NCI-H774 (cell line): ENCODE results near the gene PPP1R3E.

Experiments used
- DNase-seq: peaks from one replicate; lab custom pipeline; 2025; lab: John Stamatoyannopoulos, UW

The PPP1R3E gene

GRCh38 chr14:23322568-23323517 is 20.2 kb upstream of the PPP1R3E start:
- DNase-seq, result no peak

- peak; percentile 29 for DNase-seq
Measured at GRCh38 chr14:23321572-23322547, 19.2 kb upstream of the PPP1R3E start.

GRCh38 chr14:23320584-23321571 is 18.2 kb upstream of the PPP1R3E start, which contains the start of gene PABPN1:
PABPN1 (plus strand) TSS chr14:23321457; CDS start chr14:23321470, 13 bp downstream.
- DNase-seq, result peak; percentile 100

- DNase-seq, result no peak
Measured at GRCh38 chr14:23319746-23320583, 17.3 kb upstream of the PPP1R3E start.

- no peak for DNase-seq
Measured at GRCh38 chr14:23316300-23316699, 13.6 kb upstream of the PPP1R3E start.

GRCh38 chr14:23310546-23310945 is 7.9 kb upstream of the PPP1R3E start:
- DNase-seq, result no peak

GRCh38 chr14:23308721-23309445 is 6.2 kb upstream of the PPP1R3E start:
- DNase-seq, result no peak

GRCh38 chr14:23307687-23308644 is 5.3 kb upstream of the PPP1R3E start:
- no peak for DNase-seq

- DNase-seq, result no peak
Measured at GRCh38 chr14:23307146-23307530, 4.5 kb upstream of the PPP1R3E start.

- peak; percentile 85 for DNase-seq
Measured at GRCh38 chr14:23306412-23307145, 3.9 kb upstream of the PPP1R3E start, which contains the start of gene BCL2L2. BCL2L2 (plus strand) TSS chr14:23306833; CDS start chr14:23307768, 935 bp downstream.

GRCh38 chr14:23301969-23302289 is 730 bp downstream of the PPP1R3E start:
- no peak for DNase-seq

GRCh38 chr14:23301288-23301968 is 1.2 kb downstream of the PPP1R3E start:
- peak; percentile 99 for DNase-seq

GRCh38 chr14:23300687-23301223 is 1.9 kb downstream of the PPP1R3E start:
- no peak for DNase-seq

- no peak for DNase-seq
Measured at GRCh38 chr14:23299986-23300686, 2.5 kb downstream of the PPP1R3E start.

- no peak for DNase-seq
Measured at GRCh38 chr14:23299211-23299957, 3.3 kb downstream of the PPP1R3E start.
